Lower leg skin (tissue), 4 donors: ENCODE results near the gene SKA3. TPM values are rescaled to one million over a fixed set of nuclear protein-coding genes. Genes with fewer than 3 reads are reported as not detected.
"Not testable (repeated sequence)": the region's sequence is repeated elsewhere in the genome, so short reads cannot be mapped to it uniquely, and the experiment has no call there.

Experiments
- DNase-seq, 2 donors: peaks; one replicate each; pipeline ENCODE4 v3.0.0-alpha.2; 2019; ENCODE audit warnings: low spot score in 2 of 2
- H3K4me3 ChIP-seq: fragments of 200-600 bp; sonication (generic); 2 replicates; pipeline ENCODE4 v1.5.1; 2017; ENCODE audit warnings: mild to moderate bottlenecking, low read depth; ENCODE audit not compliant: poor library complexity, severe bottlenecking
- CTCF ChIP-seq, 3 donors: fragments of 450-650 bp; IDR thresholded peaks; one replicate each; pipeline ENCODE4 v1.5.1; 2016; ENCODE audit warnings: antibody characterized with exemption in 3 of 3, mild to moderate bottlenecking in 3 of 3, moderate library complexity in 2 of 3
- POLR2A ChIP-seq, 2 donors: fragments of 450-650 bp; IDR thresholded peaks; one replicate each; pipeline ENCODE4 v1.6.1; 2016 to 2017; ENCODE audit warnings: antibody characterized with exemption in 2 of 2, mild to moderate bottlenecking in 1 of 2, moderate library complexity in 1 of 2
- WGBS, 2 donors: methylation state at CpG; one replicate each; pipeline ENCODE4 v1.1.5; 2018; 5-methylcytosine and 5-hydroxymethylcytosine counted together
- intact Hi-C: fragments of 100-400 bp; cut with DNase I; formaldehyde crosslinking; loops from one replicate; pipeline ENCODE4 v1.15.0; 2023; ENCODE audit warnings: low total_unique reads
- total RNA-seq, 4 donors: library from RNA; depleted of rRNA; stranded (reverse); fragments of >200 nt; gene quantifications; one replicate each; pipeline ENCODE4 v1.1.0, GENCODE V29; 2016

Gene SKA3
- total RNA-seq, 4 donors from 2014 or later = 0.53 to 15.3 (median 2.0) TPM

GRCh38 chr13:21142766-21143165 lies 33.6 kb downstream of the SKA3 start:
- TF ChIP-seq CTCF (IDR thresholded peaks at IDR 0.05) (no peak), POLR2A (IDR thresholded peaks at IDR 0.05) (no peak)
- H3K4me3 ChIP-seq = no peak overlapping the region
- no peak for DNase-seq
- WGBS, 2 donors = 91 to 93% methylated on average over 3 of the region's 3 CpGs
- intact Hi-C loops = no loop called here

GRCh38 chr13:21139374-21139773 lies 37.0 kb downstream of the SKA3 start:
- no peak for DNase-seq
- 90 to 92% methylated on average over 12 of the region's 12 CpGs for WGBS, 2 donors

GRCh38 chr13:21138561-21138960 lies 37.8 kb downstream of the SKA3 start:
- H3K4me3 ChIP-seq = no peak overlapping the region
- no peak for DNase-seq
- TF ChIP-seq POLR2A (IDR thresholded peaks at IDR 0.05) = no peak
- TF ChIP-seq CTCF (IDR thresholded peaks at IDR 0.05) = no peak
- intact Hi-C loops = no loop called here
- WGBS, 2 donors = 85 to 88% methylated on average over 1 of the region's 1 CpG

More at GRCh38 chr13:21139374-21139773, 37.0 kb downstream of the SKA3 start:
- no peak overlapping the region for H3K4me3 ChIP-seq
- intact Hi-C loops = no loop called here
- no peak for TF ChIP-seq POLR2A (IDR thresholded peaks at IDR 0.05)
- TF ChIP-seq CTCF (IDR thresholded peaks at IDR 0.05) = no peak

GRCh38 chr13:21137696-21138095 lies 38.7 kb downstream of the SKA3 start:
- intact Hi-C loops = no loop called here
- DNase-seq = no peak
- 84 to 91% methylated on average over 5 of the region's 5 CpGs for WGBS, 2 donors
- H3K4me3 ChIP-seq = no peak overlapping the region
- TF ChIP-seq POLR2A (IDR thresholded peaks at IDR 0.05) (no peak), CTCF (IDR thresholded peaks at IDR 0.05) (no peak)

GRCh38 chr13:21135833-21136232 lies 40.5 kb downstream of the SKA3 start:
- intact Hi-C loops, H3K4me3 ChIP-seq, DNase-seq: not testable (repeated sequence)
- 91 to 92% methylated on average over 6 of the region's 6 CpGs for WGBS, 2 donors

- WGBS, 2 donors = 51 to 54% methylated on average over 5 of the region's 5 CpGs
- intact Hi-C loops = no loop called here
- no peak for TF ChIP-seq POLR2A (IDR thresholded peaks at IDR 0.05)
- TF ChIP-seq CTCF (IDR thresholded peaks at IDR 0.05) = no peak
These were observed 41.9 kb downstream of the SKA3 start for GRCh38 chr13:21134475-21134874.

More at GRCh38 chr13:21134475-21134874, 41.9 kb downstream of the SKA3 start:
- H3K4me3 ChIP-seq = no peak overlapping the region
- DNase-seq = no peak
